GM06990 (cell line): ENCODE measurements around the gene C1QTNF5.

Experiments
- DNase-seq: peaks from one replicate; pipeline ENCODE4 v3.0.0-alpha.2; 2011; ENCODE audit not compliant: insufficient read length; ENCODE audit errors: extremely low read depth
- H3K27me3 ChIP-seq: replicated peaks from 2 replicates; pipeline ENCODE4 v1.6.0; 2011; ENCODE audit warnings: low read length; ENCODE audit not compliant: control insufficient read depth, insufficient read depth
- H3K36me3 ChIP-seq: 2 replicates; pipeline ENCODE4 v1.5.1; 2011; ENCODE audit warnings: low read length; ENCODE audit not compliant: control insufficient read depth, insufficient read depth
- H3K4me3 ChIP-seq: replicated peaks from 2 replicates; pipeline ENCODE4 v1.5.1; 2011; ENCODE audit warnings: low read depth, mild to moderate bottlenecking, control low read depth, low read length
- TF ChIP-seq, protein P1 (sequence below): IDR thresholded peaks from 2 replicates; pipeline ENCODE4 v1.5.1; 2011; ENCODE audit warnings: low read length, control low read depth, mild to moderate bottlenecking, inconsistent platforms; ENCODE audit not compliant: insufficient read depth, poor library complexity, severe bottlenecking

The C1QTNF5 gene

DNA sequence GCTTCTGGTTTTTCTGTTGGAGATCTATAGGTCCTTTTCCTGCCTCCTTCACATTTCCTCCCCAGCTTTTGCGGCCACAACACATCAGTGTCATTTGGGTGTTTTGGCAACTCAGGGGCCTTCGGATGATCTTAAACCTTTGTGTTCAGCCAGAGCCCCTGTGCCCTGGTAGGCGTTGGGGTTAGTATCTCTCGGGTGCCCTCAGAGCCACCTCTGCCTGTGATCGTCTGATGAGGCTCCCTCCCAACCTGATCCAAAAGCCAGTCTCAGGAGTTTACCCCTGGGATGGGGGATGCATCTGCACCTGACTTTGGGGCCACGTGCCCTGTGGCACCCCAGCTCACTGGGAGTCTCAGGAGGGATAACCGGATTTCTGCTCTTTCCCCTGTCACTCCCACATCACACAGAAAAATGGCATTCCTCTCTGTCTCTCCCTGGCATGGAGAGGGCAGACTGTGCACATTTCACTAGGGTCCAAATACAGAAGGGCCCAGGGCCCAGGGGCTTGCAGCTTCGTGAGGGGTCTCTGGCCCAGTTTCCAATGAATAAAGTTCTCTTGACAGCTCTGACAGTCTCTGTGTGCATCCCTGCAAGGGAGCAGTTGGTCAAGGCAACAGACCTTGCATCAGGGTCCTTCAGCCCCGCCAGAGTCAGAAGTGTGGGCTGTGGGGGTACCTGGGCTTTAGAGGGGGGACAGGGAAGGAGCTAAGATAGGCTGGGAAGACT, 3.8 kb downstream of the C1QTNF5 start:
- Histone ChIP-seq H3K36me3 (peaks cover 5% of the 10 kb centered on the region; the same call in 1 of the 2 replicates), H3K4me3 (no peak overlapping the region), H3K27me3 (no peaks in the 10 kb centered on the region; the same call in 1 of the 2 replicates)
- TF ChIP-seq, protein P1, sequence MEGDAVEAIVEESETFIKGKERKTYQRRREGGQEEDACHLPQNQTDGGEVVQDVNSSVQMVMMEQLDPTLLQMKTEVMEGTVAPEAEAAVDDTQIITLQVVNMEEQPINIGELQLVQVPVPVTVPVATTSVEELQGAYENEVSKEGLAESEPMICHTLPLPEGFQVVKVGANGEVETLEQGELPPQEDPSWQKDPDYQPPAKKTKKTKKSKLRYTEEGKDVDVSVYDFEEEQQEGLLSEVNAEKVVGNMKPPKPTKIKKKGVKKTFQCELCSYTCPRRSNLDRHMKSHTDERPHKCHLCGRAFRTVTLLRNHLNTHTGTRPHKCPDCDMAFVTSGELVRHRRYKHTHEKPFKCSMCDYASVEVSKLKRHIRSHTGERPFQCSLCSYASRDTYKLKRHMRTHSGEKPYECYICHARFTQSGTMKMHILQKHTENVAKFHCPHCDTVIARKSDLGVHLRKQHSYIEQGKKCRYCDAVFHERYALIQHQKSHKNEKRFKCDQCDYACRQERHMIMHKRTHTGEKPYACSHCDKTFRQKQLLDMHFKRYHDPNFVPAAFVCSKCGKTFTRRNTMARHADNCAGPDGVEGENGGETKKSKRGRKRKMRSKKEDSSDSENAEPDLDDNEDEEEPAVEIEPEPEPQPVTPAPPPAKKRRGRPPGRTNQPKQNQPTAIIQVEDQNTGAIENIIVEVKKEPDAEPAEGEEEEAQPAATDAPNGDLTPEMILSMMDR = no peak
- DNase-seq = no peak

DNA sequence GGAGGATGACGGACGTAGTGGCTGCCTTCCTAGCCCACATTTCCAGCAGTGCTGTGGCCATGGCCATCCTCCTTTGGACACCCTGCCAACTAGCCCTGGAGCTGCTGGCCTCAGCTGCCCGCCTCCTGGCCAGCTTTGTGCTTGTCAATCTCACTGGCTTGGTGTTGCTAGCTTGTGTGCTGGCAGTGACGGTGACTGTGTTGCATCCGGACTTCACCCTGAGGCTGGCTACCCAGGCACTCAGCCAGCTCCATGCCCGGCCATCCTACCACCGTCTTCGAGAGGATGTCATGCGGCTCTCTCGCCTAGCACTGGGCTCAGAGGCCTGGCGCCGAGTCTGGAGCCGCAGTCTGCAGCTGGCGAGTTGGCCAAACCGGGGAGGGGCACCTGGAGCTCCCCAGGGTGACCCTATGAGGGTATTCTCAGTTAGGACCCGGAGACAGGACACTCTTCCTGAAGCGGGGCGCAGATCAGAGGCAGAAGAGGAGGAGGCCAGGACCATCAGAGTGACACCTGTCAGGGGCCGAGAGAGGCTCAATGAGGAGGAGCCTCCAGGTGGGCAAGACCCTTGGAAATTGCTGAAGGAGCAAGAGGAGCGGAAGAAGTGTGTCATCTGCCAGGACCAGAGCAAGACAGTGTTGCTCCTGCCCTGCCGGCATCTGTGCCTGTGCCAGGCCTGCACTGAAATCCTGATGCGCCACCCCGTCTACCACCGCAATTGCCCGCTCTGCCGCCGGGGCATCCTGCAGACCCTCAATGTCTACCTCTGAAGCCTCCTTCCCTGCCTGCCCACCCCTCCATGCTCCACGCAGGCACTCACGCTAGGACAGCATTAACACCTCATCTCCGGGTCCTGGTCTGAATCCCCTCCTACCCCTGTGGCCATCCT, 4.8 kb downstream of the C1QTNF5 start:
- peak overlapping the region; percentile 75 for H3K4me3 ChIP-seq
- H3K36me3 ChIP-seq = peaks cover 5% of the 10 kb centered on the region; the same call in 1 of the 2 replicates
- TF ChIP-seq, protein P1 = no peak
- H3K27me3 ChIP-seq = no peaks in the 10 kb centered on the region; the same call in 1 of the 2 replicates
- DNase-seq = no peak

DNA sequence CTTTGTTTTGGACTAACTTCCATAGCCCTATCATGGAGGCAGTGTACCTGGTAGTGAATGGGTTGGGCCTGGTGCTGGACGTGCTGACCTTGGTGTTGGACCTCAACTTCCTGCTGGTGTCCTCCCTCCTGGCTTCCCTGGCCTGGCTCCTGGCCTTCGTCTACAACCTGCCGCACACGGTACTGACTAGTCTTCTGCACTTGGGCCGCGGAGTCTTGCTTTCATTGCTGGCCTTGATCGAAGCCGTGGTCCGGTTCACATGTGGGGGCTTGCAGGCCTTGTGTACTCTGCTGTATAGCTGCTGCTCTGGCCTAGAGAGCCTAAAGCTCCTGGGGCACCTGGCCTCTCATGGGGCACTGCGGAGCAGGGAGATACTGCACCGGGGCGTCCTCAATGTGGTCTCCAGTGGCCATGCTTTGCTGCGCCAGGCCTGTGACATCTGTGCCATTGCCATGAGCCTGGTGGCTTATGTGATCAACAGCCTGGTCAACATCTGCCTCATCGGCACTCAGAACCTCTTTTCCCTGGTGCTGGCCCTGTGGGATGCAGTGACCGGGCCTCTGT, 5.5 kb downstream of the C1QTNF5 start:
- Histone ChIP-seq H3K27me3 (no peaks in the 10 kb centered on the region), H3K36me3 (peaks cover 5% of the 10 kb centered on the region; the same call in 1 of the 2 replicates), H3K4me3 (peak overlapping the region; percentile 75)
- TF ChIP-seq, protein P1 = no peak
- DNase-seq = no peak

DNA sequence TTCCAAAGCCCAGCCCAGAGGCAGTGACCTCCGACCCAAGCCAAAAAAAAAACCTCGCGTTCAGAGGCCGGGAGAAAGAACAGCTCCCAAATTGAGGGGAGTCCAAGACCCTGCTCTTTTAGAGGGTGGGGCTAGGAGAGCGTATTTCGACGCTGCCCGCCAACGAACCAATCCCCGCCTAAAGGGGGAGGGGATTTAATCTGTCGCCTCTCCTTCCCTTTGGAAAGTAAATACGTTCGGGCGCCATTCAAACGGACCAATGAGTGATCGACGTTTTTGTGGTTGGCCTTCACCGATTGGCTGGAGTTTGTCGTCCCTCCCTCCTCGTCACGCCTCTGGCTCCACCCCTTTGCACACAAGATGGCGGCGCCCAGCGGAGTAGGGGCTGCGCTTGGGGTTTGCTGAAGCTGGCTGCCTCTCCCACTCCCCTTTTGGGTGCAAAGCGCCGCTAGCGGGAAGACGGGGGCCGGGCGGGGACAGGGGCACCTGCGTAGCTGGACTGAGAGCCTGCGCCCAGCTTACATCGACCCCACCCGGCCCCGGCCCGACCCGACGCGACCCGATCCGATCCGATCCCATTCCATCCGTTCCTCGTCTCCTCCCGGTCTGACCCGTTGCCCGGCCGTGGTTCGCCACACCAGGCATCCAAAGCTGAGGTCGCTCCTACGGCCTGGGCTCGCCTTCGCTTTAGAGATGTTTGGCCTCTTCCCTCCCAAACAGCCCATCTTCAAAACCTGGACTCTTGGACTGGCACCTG, 6.3 kb downstream of the C1QTNF5 start, which contains the start of gene RNF26:
Gene RNF26 (plus strand): TSS at position 354 of the 757 bp plus-strand sequence. CDS start 596 bp downstream, outside the sequence.
- H3K27me3 ChIP-seq = no peaks in the 10 kb centered on the region
- TF ChIP-seq, protein P1 = no peak
- peak within 1 kb of the TSS; percentile 75 for H3K4me3 ChIP-seq
- peaks cover 5% of the 10 kb centered on the region; the same call in 1 of the 2 replicates for H3K36me3 ChIP-seq
- DNase-seq = peak; percentile 88

DNA sequence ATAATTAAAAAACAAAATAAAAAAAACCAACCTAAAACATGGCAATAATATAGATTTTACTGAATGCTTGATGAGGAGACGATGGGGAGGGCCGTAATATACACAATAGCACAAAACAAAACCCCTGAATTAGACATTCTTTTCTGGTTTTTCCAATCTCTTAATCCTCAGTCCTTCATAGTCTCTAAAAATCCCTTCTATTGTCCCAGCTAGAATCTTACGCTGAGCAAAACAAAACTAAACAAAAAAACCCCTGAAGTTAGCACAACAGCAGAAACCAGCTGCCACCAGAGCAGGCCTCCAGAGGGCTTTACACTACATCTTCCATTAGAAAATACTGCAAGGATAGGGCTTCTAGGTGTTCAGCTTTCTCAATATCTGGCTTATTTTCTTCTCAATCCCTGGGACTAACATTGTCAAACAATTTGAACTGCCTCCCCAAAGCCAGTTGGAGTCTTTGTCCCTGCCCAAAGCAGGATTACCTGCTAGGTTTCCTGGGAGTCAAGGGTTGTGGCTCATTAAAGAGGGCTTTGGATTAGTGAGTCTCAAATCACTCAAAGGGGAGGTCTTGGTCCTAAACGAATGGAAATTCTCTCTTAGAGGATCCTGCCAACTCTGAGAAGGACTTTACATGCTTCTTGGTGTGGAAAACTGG, 8.4 kb downstream of the C1QTNF5 start:
- no peak for DNase-seq
- TF ChIP-seq, protein P1 = no peak
- Histone ChIP-seq H3K27me3 (no peaks in the 10 kb centered on the region), H3K36me3 (peaks cover 3% of the 10 kb centered on the region; the same call in 1 of the 2 replicates), H3K4me3 (no peak overlapping the region)
